ENCODE data around the gene MERTK. TPM values are rescaled to one million over a fixed set of nuclear protein-coding genes. Genes with fewer than 3 reads are reported as not detected.

MERTK gene
- total and polyA plus RNA-seq, 7 donors, result 0.73 to 4.2 (median 1.6) TPM

DNA sequence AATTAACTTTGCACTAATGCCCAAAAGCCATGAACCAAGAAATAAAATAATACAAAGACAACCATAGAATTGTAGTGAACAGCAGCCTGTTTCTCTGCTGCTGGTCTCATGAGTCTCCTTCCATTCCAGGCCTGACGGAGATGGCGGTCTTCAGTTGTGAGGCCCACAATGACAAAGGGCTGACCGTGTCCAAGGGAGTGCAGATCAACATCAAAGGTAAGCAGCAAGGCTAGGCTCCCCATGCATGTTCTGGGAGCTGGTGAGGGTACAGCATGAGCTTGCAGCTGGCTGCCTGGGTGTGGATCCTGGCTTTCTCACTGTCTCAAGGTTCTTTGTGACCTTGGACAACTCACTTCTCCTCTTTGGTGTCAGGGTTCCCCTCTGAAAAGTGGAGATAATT, 66.7 kb downstream of the MERTK start:
- DNase-seq (no peak), ATAC-seq (no peak)
- 86 to 94% (median 90%) methylated on average over 3 of the region's 3 CpGs for WGBS, 3 donors
- Histone ChIP-seq H3K4me3 (no peak overlapping the region), H3K36me3 (ENCODE audit: insufficient read depth in 1 of 2, low read depth in 1 of 2) (peaks cover 0 to 4% of the 10 kb centered on the region in 2 donors), H3K27ac (no peak overlapping the region), H3K27me3 (ENCODE audit: insufficient read depth in 3 of 3, low read length in 2 of 3) (no peaks in the 10 kb centered on the region), H3K9me3 (no peaks in the 10 kb centered on the region), H3K4me1 (no peaks in the 10 kb centered on the region)
- TF ChIP-seq, protein P1, sequence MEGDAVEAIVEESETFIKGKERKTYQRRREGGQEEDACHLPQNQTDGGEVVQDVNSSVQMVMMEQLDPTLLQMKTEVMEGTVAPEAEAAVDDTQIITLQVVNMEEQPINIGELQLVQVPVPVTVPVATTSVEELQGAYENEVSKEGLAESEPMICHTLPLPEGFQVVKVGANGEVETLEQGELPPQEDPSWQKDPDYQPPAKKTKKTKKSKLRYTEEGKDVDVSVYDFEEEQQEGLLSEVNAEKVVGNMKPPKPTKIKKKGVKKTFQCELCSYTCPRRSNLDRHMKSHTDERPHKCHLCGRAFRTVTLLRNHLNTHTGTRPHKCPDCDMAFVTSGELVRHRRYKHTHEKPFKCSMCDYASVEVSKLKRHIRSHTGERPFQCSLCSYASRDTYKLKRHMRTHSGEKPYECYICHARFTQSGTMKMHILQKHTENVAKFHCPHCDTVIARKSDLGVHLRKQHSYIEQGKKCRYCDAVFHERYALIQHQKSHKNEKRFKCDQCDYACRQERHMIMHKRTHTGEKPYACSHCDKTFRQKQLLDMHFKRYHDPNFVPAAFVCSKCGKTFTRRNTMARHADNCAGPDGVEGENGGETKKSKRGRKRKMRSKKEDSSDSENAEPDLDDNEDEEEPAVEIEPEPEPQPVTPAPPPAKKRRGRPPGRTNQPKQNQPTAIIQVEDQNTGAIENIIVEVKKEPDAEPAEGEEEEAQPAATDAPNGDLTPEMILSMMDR (IDR thresholded peaks at IDR 0.05), result no peak
- intact Hi-C loops (cut with DNase I), result no loop called here

DNA sequence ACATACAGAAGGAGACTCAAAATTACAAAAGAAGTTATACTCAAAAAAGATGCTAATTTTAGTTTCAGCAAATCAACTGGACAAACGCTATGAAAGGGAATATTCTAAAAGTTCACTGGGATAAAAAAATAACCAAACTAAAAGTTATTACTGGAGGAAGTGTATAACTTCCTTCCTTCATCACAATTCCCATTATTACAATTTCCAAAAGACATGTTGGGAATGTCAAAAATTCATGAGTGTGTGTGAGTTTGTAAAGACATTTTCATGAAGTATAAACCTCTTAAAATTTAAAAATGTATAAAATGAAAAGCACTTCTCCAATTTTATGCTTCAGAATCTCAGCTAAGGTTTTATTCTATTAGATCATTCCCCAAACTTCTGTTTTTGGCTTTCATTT, 67.8 kb downstream of the MERTK start:
- WGBS, 3 donors, result 45 to 46% (median 45%) methylated on average over 1 of the region's 1 CpG
- no peaks in the 10 kb centered on the region for H3K27me3 ChIP-seq (ENCODE audit: insufficient read depth in 3 of 3, low read length in 2 of 3)
- no peak overlapping the region for H3K4me3 ChIP-seq
- ATAC-seq, result no peak
- no peaks in the 10 kb centered on the region for H3K4me1 ChIP-seq
- peaks cover 0 to 4% of the 10 kb centered on the region in 2 donors for H3K36me3 ChIP-seq (ENCODE audit: insufficient read depth in 1 of 2, low read depth in 1 of 2)
- no peak for DNase-seq
- TF ChIP-seq, protein P1 (IDR thresholded peaks at IDR 0.05), result no peak
- H3K9me3 ChIP-seq, result no peaks in the 10 kb centered on the region
- intact Hi-C loops (cut with DNase I), result no loop called here
- H3K27ac ChIP-seq, result no peak overlapping the region

DNA sequence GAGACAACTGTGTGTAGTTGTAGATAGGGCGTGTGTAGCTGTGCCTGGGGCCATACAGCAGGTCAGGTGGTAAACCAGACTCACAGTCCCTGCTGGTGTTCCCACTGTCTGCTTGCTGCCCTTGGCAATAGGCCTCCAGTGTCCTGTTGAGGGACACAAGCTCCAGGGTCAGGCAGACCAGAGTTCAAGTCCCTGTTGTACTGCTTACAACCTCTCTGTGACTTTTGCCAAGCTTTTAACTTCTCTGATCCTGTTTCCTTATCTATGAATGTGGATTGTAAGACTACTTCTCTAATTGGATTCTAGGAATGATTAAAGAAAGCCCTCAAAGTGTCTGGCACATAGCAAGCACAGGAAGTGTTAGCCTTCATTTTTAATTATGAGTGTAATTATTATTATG, 68.6 kb downstream of the MERTK start:
- DNase-seq (no peak), ATAC-seq (no peak)
- peaks cover 0 to 4% of the 10 kb centered on the region in 2 donors for H3K36me3 ChIP-seq (ENCODE audit: insufficient read depth in 1 of 2, low read depth in 1 of 2)
- H3K9me3 ChIP-seq, result no peaks in the 10 kb centered on the region
- H3K4me1 ChIP-seq, result no peaks in the 10 kb centered on the region
- intact Hi-C loops (cut with DNase I), result no loop called here
- H3K4me3 ChIP-seq, result no peak overlapping the region
- no peak overlapping the region for H3K27ac ChIP-seq
- no peaks in the 10 kb centered on the region for H3K27me3 ChIP-seq (ENCODE audit: insufficient read depth in 3 of 3, low read length in 2 of 3)
- WGBS, 3 donors, result 87 to 91% (median 90%) methylated on average over 1 of the region's 1 CpG
- TF ChIP-seq, protein P1 (IDR thresholded peaks at IDR 0.05), result no peak

DNA sequence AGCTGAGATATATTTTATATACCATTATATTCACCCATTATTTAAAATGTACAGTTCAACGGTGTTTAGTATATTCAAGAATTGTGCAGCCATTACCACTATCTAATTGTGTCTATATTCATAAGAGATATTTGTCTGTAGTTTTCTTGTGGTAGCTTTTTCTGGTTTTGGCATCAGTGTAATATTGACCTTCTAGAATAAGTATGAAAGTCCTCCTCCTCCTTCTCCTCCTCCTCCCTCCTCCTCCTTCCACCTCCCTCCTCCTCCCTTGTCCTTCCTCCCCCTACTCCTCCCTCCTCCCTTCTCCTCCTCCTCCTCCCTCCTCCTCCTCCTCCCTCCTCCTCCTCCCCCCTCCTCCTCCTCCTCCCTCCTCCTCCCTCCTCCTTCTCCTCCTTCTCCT, 72.0 kb downstream of the MERTK start:
- Histone ChIP-seq H3K27me3 (ENCODE audit: insufficient read depth in 3 of 3, low read length in 2 of 3) (no peaks in the 10 kb centered on the region), H3K4me3 (no peak overlapping the region), H3K4me1 (peaks cover 16% of the 10 kb centered on the region), H3K9me3 (no peaks in the 10 kb centered on the region), H3K36me3 (ENCODE audit: insufficient read depth in 1 of 2, low read depth in 1 of 2) (peaks cover 0 to 4% of the 10 kb centered on the region in 2 donors), H3K27ac (no peak overlapping the region)
- no peak for DNase-seq
- TF ChIP-seq, protein P1 (IDR thresholded peaks at IDR 0.05), result no peak
- intact Hi-C loops (cut with DNase I), result loop anchor here in 1 of 2 donors (2.0 kb wide), 1 partner anchor 38 kb away; no protein-coding TSS in a partner anchor
- no peak for ATAC-seq
- 92 to 100% (median 96%) methylated on average over 1 of the region's 1 CpG for WGBS, 3 donors

DNA sequence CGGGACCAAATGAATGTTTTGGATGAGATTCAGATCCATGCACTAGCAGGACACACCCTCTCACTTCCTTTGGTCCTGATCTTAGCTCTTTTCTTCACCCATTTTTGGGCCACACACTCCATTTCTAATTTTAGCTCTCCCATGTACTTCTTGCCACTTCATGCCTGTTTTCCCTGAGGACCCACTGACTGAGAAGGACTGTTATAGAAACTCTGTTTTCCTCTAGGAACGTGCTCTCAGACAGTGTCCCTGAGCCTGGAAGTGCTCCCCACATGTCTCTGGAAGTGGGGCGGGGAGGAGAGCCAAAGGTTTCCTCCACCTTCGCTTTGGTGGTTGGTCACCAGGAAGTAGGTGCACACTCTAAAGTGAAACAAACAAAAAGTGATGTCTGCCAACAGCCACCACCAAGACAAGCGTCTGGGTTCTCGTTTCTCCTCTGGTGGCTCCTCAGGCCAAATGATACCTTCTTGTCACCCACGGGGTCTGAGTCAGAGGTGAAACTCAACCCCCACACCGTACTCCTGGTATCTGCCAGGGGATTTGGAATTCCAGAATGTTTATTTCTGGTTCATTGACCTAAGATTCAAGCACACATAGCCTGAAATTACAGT, 74.7 kb downstream of the MERTK start:
- H3K4me1 ChIP-seq, result peaks cover 16% of the 10 kb centered on the region
- H3K27ac ChIP-seq, result peak overlapping the region; percentile 71
- TF ChIP-seq, protein P1 (IDR thresholded peaks at IDR 0.05), result no peak
- intact Hi-C loops (cut with DNase I), result no loop called here
- ATAC-seq (peak; percentile 62 to 95 (median 79)), DNase-seq (no peak)
- no peaks in the 10 kb centered on the region for H3K27me3 ChIP-seq (ENCODE audit: insufficient read depth in 3 of 3, low read length in 2 of 3)
- H3K4me3 ChIP-seq, result peak overlapping the region; percentile 0
- H3K36me3 ChIP-seq (ENCODE audit: insufficient read depth in 1 of 2, low read depth in 1 of 2), result peaks cover 0 to 4% of the 10 kb centered on the region in 2 donors
- H3K9me3 ChIP-seq, result no peaks in the 10 kb centered on the region
- 27 to 42% (median 27%) methylated on average over 8 of the region's 8 CpGs for WGBS, 3 donors

All from psoas muscle (tissue), 8 donors.